Lower leg skin (tissue), 4 donors: ENCODE measurements around the gene MYF6. TPM values are rescaled to one million over a fixed set of nuclear protein-coding genes. Genes with fewer than 3 reads are reported as not detected.

ENCODE experiments used
- DNase-seq, 2 donors: peaks; one replicate each; pipeline ENCODE4 v3.0.0-alpha.2; 2019; ENCODE audit warnings: low spot score in 2 of 2
- H3K4me3 ChIP-seq: fragments of 200-600 bp; sonication (generic); 2 replicates; pipeline ENCODE4 v1.5.1; 2017; ENCODE audit warnings: mild to moderate bottlenecking, low read depth; ENCODE audit not compliant: poor library complexity, severe bottlenecking
- CTCF ChIP-seq, 3 donors: fragments of 450-650 bp; IDR thresholded peaks; one replicate each; pipeline ENCODE4 v1.5.1; 2016; ENCODE audit warnings: antibody characterized with exemption in 3 of 3, mild to moderate bottlenecking in 3 of 3, moderate library complexity in 2 of 3
- POLR2A ChIP-seq, 2 donors: fragments of 450-650 bp; IDR thresholded peaks; one replicate each; pipeline ENCODE4 v1.6.1; 2016 to 2017; ENCODE audit warnings: antibody characterized with exemption in 2 of 2, mild to moderate bottlenecking in 1 of 2, moderate library complexity in 1 of 2
- whole genome bisulfite sequencing, 2 donors: methylation state at CpG; one replicate each; pipeline ENCODE4 v1.1.5; 2018; 5-methylcytosine and 5-hydroxymethylcytosine counted together
- intact Hi-C: fragments of 100-400 bp; cut with DNase I; formaldehyde crosslinking; loops from one replicate; pipeline ENCODE4 v1.15.0; 2023; ENCODE audit warnings: low total_unique reads
- total RNA-seq, 4 donors: library from RNA; depleted of rRNA; stranded (reverse); fragments of >200 nt; gene quantifications; one replicate each; pipeline ENCODE4 v1.1.0, GENCODE V29; 2016

Gene MYF6
- total RNA-seq, 4 donors from 2014 or later = 0.19 TPM; not detected in 3

DNA sequence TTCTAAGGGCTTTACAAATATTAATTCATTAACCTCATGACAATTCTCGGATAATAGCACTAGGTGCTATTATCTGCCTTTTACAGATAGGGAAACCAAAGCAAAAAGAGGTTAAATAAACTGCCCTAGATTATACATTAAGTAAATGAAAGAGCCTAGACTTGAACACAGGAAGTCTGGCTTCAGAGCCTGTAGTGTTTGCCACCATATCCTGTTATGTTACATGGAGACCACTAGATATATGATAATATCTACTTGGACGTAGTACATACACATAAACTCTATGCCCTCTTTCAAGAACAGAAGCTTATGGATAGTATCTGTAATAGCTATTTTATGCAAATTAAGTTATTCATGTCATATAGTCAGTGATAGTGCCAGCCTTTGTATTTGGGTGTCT is 16.9 kb upstream of the MYF6 start:
- H3K4me3 ChIP-seq = no peak overlapping the region
- WGBS, 2 donors = 73 to 79% methylated on average over 2 of the region's 2 CpGs
- DNase-seq = no peak
- TF ChIP-seq CTCF (IDR thresholded peaks at IDR 0.05) (no peak), POLR2A (IDR thresholded peaks at IDR 0.05) (no peak)
- intact Hi-C loops = no loop called here

- intact Hi-C loops = no loop called here
- no peak for DNase-seq
- H3K4me3 ChIP-seq = no peak overlapping the region
- no peak for TF ChIP-seq POLR2A (IDR thresholded peaks at IDR 0.05)
- no peak for TF ChIP-seq CTCF (IDR thresholded peaks at IDR 0.05)
- 78 to 94% methylated on average over 1 of the region's 1 CpG for WGBS, 2 donors
Measured at GRCh38 chr12:80692114-80692513, 15.3 kb upstream of the MYF6 start.

- intact Hi-C loops = no loop called here
- WGBS, 2 donors = 65 to 73% methylated on average over 2 of the region's 2 CpGs
- H3K4me3 ChIP-seq = no peak overlapping the region
- TF ChIP-seq POLR2A (IDR thresholded peaks at IDR 0.05) (no peak), CTCF (IDR thresholded peaks at IDR 0.05) (no peak)
- no peak for DNase-seq
Measured at GRCh38 chr12:80697270-80697887, 10.1 kb upstream of the MYF6 start.

- DNase-seq = no peak
- WGBS, 2 donors = 52 to 56% methylated on average over 7 of the region's 7 CpGs
- TF ChIP-seq CTCF (IDR thresholded peaks at IDR 0.05) (no peak), POLR2A (IDR thresholded peaks at IDR 0.05) (no peak)
- intact Hi-C loops = no loop called here
- H3K4me3 ChIP-seq = no peak overlapping the region
Measured at GRCh38 chr12:80698256-80698655, 9.2 kb upstream of the MYF6 start.

DNA sequence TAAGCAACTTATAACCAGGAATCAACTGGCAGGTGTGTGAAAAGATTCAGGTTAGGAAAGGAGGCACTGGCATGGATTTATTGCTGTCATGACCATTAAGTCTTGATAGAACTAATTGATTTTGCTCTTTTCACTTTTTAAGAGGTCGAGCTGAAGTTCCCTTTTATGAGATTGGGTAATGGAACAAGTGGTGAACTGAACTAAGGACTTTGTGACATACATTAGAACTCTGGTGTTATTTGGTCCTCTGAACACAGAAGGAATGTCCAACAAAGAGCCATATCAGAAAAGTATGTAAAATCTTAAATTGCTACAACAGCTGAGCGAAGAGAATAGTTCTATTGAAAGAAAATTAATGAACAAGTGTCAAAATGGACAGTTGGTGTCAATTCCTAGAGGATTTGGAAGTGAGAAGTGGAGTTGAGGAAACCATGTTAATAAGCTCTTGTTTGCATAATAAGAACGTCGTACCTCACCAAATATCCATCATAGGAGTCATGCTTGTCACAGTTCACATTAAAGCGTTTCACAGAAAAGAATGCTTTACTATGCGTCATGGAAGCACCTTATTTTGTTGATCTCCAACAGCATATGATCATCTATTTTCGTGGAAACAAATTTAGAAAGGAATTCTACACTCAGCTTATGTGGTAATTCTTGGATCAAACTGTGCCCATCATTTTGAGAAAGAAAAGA is 8.4 kb upstream of the MYF6 start:
- no peak overlapping the region for H3K4me3 ChIP-seq
- 79 to 82% methylated on average over 7 of the region's 7 CpGs for WGBS, 2 donors
- DNase-seq = no peak
- no peak for TF ChIP-seq CTCF (IDR thresholded peaks at IDR 0.05)
- TF ChIP-seq POLR2A (IDR thresholded peaks at IDR 0.05) = no peak
- intact Hi-C loops = no loop called here
